ENCODE data around the gene RFX7. TPM values are rescaled to one million over a fixed set of nuclear protein-coding genes. Genes with fewer than 3 reads are reported as not detected.

RFX7 gene
- total and polyA plus RNA-seq, 10 donors, result 2.7 to 30.2 (median 20.9) TPM

DNA sequence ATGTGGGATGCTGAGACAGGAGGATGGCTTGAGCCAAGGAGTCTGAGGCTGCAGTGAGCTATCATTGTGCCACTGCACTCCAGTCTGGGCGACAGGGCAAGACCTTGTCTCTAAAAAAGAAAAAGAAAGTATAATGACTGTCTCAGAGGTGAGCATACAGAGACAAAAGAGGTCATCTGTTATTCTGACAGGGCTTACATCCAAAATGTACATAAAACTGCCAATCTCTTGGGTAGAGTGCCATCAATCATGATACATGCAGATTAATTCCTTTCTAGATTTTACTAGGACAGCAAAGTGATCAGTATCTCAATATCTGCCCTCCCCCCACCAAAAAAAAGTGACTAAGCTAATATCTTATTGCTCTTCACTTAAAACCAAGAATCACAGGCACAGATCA lies 41.0 kb downstream of the RFX7 start:
- peaks cover 0 to 5% (median 0%) of the 10 kb centered on the region in 6 donors for H3K36me3 ChIP-seq
- TF ChIP-seq POLR2AphosphoS5 (IDR thresholded peaks at IDR 0.05), result no peak
- TF ChIP-seq, protein P1, sequence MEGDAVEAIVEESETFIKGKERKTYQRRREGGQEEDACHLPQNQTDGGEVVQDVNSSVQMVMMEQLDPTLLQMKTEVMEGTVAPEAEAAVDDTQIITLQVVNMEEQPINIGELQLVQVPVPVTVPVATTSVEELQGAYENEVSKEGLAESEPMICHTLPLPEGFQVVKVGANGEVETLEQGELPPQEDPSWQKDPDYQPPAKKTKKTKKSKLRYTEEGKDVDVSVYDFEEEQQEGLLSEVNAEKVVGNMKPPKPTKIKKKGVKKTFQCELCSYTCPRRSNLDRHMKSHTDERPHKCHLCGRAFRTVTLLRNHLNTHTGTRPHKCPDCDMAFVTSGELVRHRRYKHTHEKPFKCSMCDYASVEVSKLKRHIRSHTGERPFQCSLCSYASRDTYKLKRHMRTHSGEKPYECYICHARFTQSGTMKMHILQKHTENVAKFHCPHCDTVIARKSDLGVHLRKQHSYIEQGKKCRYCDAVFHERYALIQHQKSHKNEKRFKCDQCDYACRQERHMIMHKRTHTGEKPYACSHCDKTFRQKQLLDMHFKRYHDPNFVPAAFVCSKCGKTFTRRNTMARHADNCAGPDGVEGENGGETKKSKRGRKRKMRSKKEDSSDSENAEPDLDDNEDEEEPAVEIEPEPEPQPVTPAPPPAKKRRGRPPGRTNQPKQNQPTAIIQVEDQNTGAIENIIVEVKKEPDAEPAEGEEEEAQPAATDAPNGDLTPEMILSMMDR (IDR thresholded peaks at IDR 0.05 in 8 of 11, conservative IDR thresholded peaks at IDR 0.05 in 3 of 11), result no peak
- no peak for TF ChIP-seq POLR2A (IDR thresholded peaks at IDR 0.05)
- intact Hi-C loops (cut with DNase I; ENCODE audit: low total_unique reads), result no loop called here
- WGBS, 5 donors, result 85 to 95% (median 94%) methylated on average over 1 of the region's 1 CpG
- DNase-seq, result no peak
- H3K4me3 ChIP-seq, result no peak overlapping the region
- H3K4me1 ChIP-seq, result peaks cover 0 to 73% (median 45%) of the 10 kb centered on the region in 6 donors
- H3K27me3 ChIP-seq (replicated peaks in 1 of 7), result no peaks in the 10 kb centered on the region
- H3K27ac ChIP-seq, result no peak overlapping the region
- H3K9me3 ChIP-seq, result no peaks in the 10 kb centered on the region

DNA sequence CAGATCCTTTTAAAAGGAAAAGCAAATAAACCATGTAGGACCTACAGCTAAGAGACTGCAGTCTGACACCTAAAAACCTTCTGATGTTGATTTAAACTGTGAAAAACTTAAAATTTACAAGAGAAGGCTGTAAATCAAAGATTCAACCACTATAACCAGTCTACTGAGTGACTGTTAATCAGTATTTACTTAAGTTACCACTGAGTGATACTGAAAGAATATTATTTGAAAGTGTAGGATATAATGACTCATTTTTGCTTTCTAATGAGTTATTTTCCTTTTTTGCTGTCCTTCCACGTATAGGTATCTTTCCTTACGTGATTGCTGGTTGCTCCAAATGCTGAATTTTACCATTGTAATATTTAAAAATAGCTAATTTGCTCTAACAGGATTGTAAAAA lies 44.6 kb downstream of the RFX7 start:
- TF ChIP-seq POLR2A (IDR thresholded peaks at IDR 0.05) (no peak), POLR2AphosphoS5 (IDR thresholded peaks at IDR 0.05) (no peak)
- TF ChIP-seq, protein P1 (IDR thresholded peaks at IDR 0.05 in 8 of 11, conservative IDR thresholded peaks at IDR 0.05 in 3 of 11), result no peak
- H3K9me3 ChIP-seq, result no peaks in the 10 kb centered on the region
- no peak overlapping the region for H3K27ac ChIP-seq
- 78 to 85% (median 81%) methylated on average over 2 of the region's 2 CpGs for WGBS, 5 donors
- no peak for DNase-seq
- peaks cover 0 to 37% (median 12%) of the 10 kb centered on the region in 6 donors for H3K4me1 ChIP-seq
- intact Hi-C loops (cut with DNase I; ENCODE audit: low total_unique reads), result no loop called here
- H3K27me3 ChIP-seq (replicated peaks in 1 of 7), result no peaks in the 10 kb centered on the region
- H3K4me3 ChIP-seq, result no peak overlapping the region
- H3K36me3 ChIP-seq, result peaks cover 0 to 5% (median 0%) of the 10 kb centered on the region in 6 donors

DNA sequence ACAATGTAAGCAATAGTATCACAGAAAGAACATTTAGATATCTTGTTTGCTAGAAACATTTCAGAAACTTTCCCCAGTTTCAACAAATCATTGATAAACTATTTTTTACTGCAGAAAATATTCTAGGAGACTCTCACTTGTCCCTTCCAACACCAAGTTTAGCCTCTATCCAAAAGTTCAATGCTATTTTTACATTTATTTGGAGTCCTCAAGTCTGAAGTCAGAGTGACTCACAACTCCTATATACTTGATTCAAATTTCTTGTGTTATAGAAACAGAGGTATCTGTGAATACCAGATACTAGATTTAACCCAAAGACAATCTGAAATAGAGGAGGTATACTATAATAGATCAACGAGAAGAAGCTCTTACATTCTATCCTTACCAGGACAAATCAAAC lies 49.6 kb downstream of the RFX7 start:
- H3K36me3 ChIP-seq, result no peaks in the 10 kb centered on the region
- TF ChIP-seq POLR2A (IDR thresholded peaks at IDR 0.05), result no peak
- no peak for TF ChIP-seq POLR2AphosphoS5 (IDR thresholded peaks at IDR 0.05)
- TF ChIP-seq, protein P1 (IDR thresholded peaks at IDR 0.05 in 8 of 11, conservative IDR thresholded peaks at IDR 0.05 in 3 of 11), result no peak

DNA sequence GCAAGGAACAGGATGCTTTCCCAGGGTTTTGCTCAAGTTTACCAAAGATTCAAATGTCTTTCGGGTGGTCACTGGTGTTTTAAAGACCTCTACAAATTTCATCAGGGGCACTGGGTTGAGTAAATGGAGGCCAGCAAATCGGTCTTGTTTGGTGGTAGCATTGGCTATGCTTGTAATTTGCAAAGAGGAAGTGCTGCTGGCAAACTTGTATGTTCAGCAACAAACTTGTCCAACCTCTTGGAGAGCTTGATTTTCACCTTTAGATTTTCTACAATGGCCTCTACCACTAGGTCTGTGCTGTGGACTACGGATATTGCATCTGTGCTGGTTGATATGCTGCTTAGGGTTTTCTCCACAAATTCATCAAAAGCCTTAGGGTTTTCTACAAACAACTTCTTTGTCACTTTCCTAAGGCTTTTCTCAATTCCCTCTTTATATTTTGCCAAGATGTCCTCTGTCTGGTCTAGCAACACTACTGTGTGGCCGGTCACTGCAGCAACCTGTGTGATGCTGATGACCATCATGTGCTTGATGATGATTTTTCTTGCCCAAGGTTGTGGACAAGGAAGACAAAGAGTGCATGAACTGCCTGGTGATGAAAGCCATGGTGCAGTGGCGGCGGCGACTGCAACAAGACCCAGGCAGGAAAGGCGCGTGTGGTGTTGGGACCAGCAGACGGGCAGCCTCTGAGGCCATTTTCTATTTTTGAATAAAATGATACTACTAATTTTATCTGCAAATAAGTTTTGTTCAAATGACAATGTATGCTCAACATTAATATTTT lies 50.8 kb downstream of the RFX7 start:
- Histone ChIP-seq H3K4me3 (no peak overlapping the region), H3K27me3 (replicated peaks in 1 of 7) (no peaks in the 10 kb centered on the region), H3K4me1 (peaks cover 0 to 47% (median 4%) of the 10 kb centered on the region in 6 donors), H3K27ac (no peak overlapping the region), H3K36me3 (no peaks in the 10 kb centered on the region), H3K9me3 (no peaks in the 10 kb centered on the region)
- intact Hi-C loops (cut with DNase I; ENCODE audit: low total_unique reads), result no loop called here
- TF ChIP-seq POLR2AphosphoS5 (IDR thresholded peaks at IDR 0.05), result no peak
- no peak for TF ChIP-seq POLR2A (IDR thresholded peaks at IDR 0.05)
- TF ChIP-seq, protein P1 (IDR thresholded peaks at IDR 0.05 in 8 of 11, conservative IDR thresholded peaks at IDR 0.05 in 3 of 11), result no peak
- DNase-seq, result no peak
- 93 to 97% (median 95%) methylated on average over 10 of the region's 10 CpGs for WGBS, 5 donors

More for the DNA sequence above, 49.6 kb downstream of the RFX7 start:
- Histone ChIP-seq H3K27me3 (replicated peaks in 1 of 7) (no peaks in the 10 kb centered on the region), H3K4me1 (peaks cover 0 to 35% (median 4%) of the 10 kb centered on the region in 6 donors), H3K9me3 (no peaks in the 10 kb centered on the region), H3K27ac (no peak overlapping the region), H3K4me3 (no peak overlapping the region)
- intact Hi-C loops (cut with DNase I; ENCODE audit: low total_unique reads), result no loop called here
- 92 to 100% (median 95%) methylated on average over 1 of the region's 1 CpG for WGBS, 5 donors
- DNase-seq, result no peak

Data from spleen (tissue), 11 donors.